Upper lobe of right lung (tissue), 1 donor: ENCODE measurements around the gene JPT2. TPM values are rescaled to one million over a fixed set of nuclear protein-coding genes. Genes with fewer than 3 reads are reported as not detected.
"Not testable (repeated sequence)": the region's sequence is repeated elsewhere in the genome, so short reads cannot be mapped to it uniquely, and the experiment has no call there.

Source experiments
- ATAC-seq: fragments of 200-7000 bp; cut with Tn5 transposase; one replicate; pipeline ENCODE4 v1.9.1; 2020; ENCODE audit warnings: mild to moderate bottlenecking, moderate library complexity
- DNase-seq: peaks from one replicate; pipeline ENCODE4 v3.0.0-alpha.2; 2020
- H3K27ac ChIP-seq: fragments of 200-600 bp; one replicate; pipeline ENCODE4 v1.8.0; 2022
- H3K27me3 ChIP-seq: fragments of 200-600 bp; one replicate; pipeline ENCODE4 v1.8.0; 2022; ENCODE audit warnings: mild to moderate bottlenecking
- H3K36me3 ChIP-seq: fragments of 200-600 bp; one replicate; pipeline ENCODE4 v1.8.0; 2022
- H3K4me1 ChIP-seq: fragments of 200-600 bp; one replicate; pipeline ENCODE4 v1.8.0; 2022
- H3K4me3 ChIP-seq: fragments of 200-600 bp; one replicate; pipeline ENCODE4 v1.8.0; 2022; ENCODE audit warnings: mild to moderate bottlenecking
- H3K9me3 ChIP-seq: fragments of 200-600 bp; one replicate; pipeline ENCODE4 v1.8.0; 2022
- intact Hi-C: fragments of 100-400 bp; cut with DNase I; formaldehyde crosslinking; loops from one replicate; pipeline ENCODE4 v1.11.0; 2022
- total RNA-seq: library from RNA; stranded (reverse); fragmentation: NEBNext Ultra II Directional; extraction: Animal tissue kit (Norgen Biotek cat#: 25700); gene quantifications from one replicate; pipeline ENCODE4 v1.2.1, GENCODE V29; 2021
- TF ChIP-seq, protein P1 (sequence below): fragments of 200-600 bp; IDR thresholded peaks from one replicate; pipeline ENCODE4 v1.8.0; 2022; ENCODE audit warnings: antibody characterized with exemption
- donor health status: DM: no; HTN: yes; CAD: no; lungs with severe emphysema.

Gene JPT2
- total RNA-seq, 1 donor from 2014 or later = 44.8 TPM

DNA sequence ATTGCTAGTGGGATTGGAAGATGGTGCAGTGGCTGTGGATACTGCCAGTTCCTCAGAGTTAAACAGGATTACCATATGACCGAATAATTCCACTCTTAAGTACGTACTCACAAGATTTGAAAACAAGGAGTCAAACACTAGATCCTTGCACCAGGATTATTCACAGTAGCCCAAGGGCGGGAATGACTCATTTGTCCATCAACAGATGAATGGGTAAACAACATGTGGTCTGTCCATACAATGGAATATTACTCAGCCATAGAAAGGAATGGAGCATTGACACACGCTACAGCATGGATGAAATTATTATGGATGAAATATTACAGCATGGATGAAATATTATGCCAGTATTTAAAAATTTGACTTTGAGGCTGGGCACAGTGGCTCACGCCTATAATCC, 18.8 kb downstream of the JPT2 start:
- intact Hi-C loops = no loop called here
- DNase-seq = no peak
- TF ChIP-seq, protein P1, sequence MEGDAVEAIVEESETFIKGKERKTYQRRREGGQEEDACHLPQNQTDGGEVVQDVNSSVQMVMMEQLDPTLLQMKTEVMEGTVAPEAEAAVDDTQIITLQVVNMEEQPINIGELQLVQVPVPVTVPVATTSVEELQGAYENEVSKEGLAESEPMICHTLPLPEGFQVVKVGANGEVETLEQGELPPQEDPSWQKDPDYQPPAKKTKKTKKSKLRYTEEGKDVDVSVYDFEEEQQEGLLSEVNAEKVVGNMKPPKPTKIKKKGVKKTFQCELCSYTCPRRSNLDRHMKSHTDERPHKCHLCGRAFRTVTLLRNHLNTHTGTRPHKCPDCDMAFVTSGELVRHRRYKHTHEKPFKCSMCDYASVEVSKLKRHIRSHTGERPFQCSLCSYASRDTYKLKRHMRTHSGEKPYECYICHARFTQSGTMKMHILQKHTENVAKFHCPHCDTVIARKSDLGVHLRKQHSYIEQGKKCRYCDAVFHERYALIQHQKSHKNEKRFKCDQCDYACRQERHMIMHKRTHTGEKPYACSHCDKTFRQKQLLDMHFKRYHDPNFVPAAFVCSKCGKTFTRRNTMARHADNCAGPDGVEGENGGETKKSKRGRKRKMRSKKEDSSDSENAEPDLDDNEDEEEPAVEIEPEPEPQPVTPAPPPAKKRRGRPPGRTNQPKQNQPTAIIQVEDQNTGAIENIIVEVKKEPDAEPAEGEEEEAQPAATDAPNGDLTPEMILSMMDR = no peak
- H3K4me1 ChIP-seq = no peaks in the 10 kb centered on the region
- H3K27me3 ChIP-seq = no peaks in the 10 kb centered on the region
- no peak overlapping the region for H3K27ac ChIP-seq
- H3K9me3 ChIP-seq = no peaks in the 10 kb centered on the region
- H3K36me3 ChIP-seq = peaks cover 77% of the 10 kb centered on the region
- no peak overlapping the region for H3K4me3 ChIP-seq
- ATAC-seq = no peak

DNA sequence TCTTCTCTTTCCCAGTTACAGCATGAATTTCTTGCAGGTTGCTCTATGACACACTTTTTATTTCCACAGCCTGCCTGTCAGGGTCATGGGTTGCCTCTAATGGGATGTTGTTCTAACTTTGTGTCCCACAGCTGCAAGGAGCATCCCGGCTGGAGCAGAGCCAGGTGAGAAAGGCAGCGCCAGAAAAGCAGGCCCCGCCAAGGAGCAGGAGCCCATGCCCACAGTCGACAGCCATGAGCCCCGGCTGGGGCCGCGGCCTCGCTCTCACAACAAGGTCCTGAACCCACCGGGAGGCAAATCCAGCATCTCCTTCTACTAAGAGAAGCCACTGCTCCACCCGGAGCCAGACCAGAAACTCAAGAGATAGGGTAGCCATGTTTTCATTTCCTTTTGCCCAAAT, 20.6 kb downstream of the JPT2 start:
- Histone ChIP-seq H3K4me1 (no peaks in the 10 kb centered on the region), H3K4me3 (no peak overlapping the region), H3K9me3 (no peaks in the 10 kb centered on the region), H3K27me3 (no peaks in the 10 kb centered on the region), H3K27ac (no peak overlapping the region), H3K36me3 (peaks cover 66% of the 10 kb centered on the region)
- no peak for ATAC-seq
- TF ChIP-seq, protein P1 = no peak
- intact Hi-C loops = no loop called here
- DNase-seq = no peak

DNA sequence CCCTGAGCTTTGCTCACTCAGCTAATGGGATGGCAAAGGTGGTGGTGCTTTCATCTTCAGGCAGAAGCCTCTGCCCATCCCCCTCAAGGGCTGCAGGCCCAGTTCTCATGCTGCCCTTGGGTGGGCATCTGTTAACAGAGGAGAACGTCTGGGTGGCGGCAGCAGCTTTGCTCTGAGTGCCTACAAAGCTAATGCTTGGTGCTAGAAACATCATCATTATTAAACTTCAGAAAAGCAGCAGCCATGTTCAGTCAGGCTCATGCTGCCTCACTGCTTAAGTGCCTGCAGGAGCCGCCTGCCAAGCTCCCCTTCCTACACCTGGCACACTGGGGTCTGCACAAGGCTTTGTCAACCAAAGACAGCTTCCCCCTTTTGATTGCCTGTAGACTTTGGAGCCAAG, 22.2 kb downstream of the JPT2 start:
- H3K4me1 ChIP-seq = peaks cover 6% of the 10 kb centered on the region
- ATAC-seq = no peak
- H3K4me3 ChIP-seq = no peak overlapping the region
- intact Hi-C loops = no loop called here
- TF ChIP-seq, protein P1 = no peak
- DNase-seq = no peak
- H3K27ac ChIP-seq = no peak overlapping the region
- H3K36me3 ChIP-seq = peaks cover 50% of the 10 kb centered on the region
- H3K9me3 ChIP-seq = no peaks in the 10 kb centered on the region
- no peaks in the 10 kb centered on the region for H3K27me3 ChIP-seq

DNA sequence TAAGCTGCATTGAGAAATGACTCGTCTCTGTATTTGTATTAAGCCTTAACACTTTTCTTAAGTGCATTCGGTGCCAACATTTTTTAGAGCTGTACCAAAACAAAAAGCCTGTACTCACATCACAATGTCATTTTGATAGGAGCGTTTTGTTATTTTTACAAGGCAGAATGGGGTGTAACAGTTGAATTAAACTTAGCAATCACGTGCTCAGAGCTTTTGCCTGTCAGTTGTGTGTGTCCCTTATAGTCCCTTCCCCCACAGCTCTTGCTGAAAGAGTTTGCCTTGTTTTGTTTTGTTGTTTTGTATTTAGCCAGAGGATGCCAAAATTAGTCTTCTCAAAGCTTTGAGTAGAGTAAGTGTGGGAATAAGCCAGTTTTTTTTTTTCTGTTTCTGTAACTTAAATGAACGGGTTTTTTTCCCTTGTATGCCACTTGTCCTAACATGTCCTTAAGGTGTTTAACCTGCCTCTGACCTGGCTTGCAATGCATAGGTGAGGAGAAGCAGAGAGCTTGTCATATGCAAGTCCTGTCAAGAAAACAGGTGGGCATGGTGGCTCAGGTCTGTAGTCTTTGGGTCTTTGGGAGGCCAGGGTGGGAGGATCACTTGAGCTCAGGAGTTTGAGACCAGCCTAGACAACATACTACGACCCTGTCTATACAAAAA, 23.3 kb downstream of the JPT2 start:
- Histone ChIP-seq H3K4me1 (peaks cover 6% of the 10 kb centered on the region), H3K27ac (no peak overlapping the region), H3K27me3 (no peaks in the 10 kb centered on the region), H3K9me3 (no peaks in the 10 kb centered on the region), H3K36me3 (peaks cover 49% of the 10 kb centered on the region), H3K4me3 (no peak overlapping the region)
- DNase-seq = no peak
- TF ChIP-seq, protein P1 = no peak
- intact Hi-C loops = no loop called here
- no peak for ATAC-seq

DNA sequence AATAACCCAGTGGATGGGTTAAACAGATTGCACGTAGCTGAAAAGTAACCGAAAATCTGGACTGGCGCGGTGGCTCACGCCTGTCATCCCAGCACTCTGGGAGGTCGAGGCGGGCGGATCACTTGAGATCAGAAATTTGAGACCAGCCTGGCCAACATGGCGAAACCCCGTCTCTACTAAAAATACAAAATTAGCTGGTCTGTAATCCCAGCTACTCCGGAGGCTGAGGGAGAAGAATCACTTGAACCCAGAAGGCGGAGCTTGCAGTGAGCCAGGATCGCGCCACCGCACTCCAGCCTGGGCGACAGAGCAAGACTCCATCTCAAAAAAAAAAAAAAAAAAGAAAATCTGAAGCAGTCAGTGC, 27.2 kb downstream of the JPT2 start:
- H3K4me1 ChIP-seq = peaks cover 23% of the 10 kb centered on the region

DNA sequence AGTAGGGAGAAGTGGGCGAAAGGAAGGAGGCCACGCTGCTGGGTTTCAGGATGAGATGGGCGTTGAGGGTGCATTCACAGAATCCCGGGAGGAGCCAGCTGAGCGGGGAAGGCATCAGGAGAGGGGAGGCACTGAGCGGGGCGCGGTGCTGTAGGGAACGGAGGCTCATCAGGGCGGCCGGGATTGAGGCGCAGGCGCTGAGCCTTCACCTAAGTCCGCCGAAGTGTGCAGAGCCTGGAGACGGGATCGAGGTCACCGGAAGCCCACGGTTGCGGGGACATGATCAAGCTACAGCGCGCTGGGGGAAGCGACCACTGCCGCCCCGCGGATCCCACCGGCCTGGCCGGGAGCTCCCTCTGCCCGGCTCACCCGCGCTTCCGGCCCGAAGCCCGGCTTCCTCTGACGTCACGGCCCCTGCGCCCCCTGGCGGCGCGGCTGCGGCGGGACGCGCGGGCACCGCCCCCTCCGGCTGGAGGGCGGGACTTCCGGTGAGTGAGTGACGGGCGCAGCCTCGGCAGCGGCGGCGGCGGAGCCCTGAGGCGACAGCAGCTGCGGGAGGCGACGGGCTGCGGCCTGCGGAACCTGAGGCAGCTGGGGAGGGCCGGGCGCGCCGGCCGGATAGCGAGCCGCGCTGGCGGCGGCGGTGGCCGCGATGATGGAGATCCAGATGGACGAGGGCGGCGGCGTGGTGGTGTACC, 27.8 kb downstream of the JPT2 start, which contains the start of gene MAPK8IP3:
Gene MAPK8IP3 (plus strand): TSS at position 508 of the 698 bp plus-strand sequence. CDS start 145 bp downstream, at position 653.
- TF ChIP-seq, protein P1 = peak; percentile 93
- Histone ChIP-seq H3K36me3 (peaks cover 15% of the 10 kb centered on the region), H3K4me3 (peak within 1 kb of the TSS; percentile 98), H3K27me3 (no peaks in the 10 kb centered on the region), H3K9me3 (no peaks in the 10 kb centered on the region), H3K27ac (peak within 1 kb of the TSS; percentile 94), H3K4me1 (peaks cover 23% of the 10 kb centered on the region)
- intact Hi-C loops = no loop called here
- peak; percentile 96 for DNase-seq
- ATAC-seq = peak; percentile 97

More for the DNA sequence above, 27.2 kb downstream of the JPT2 start:
- Histone ChIP-seq H3K36me3 (peaks cover 20% of the 10 kb centered on the region), H3K27ac (peak overlapping the region; percentile 94), H3K4me3 (peak overlapping the region; percentile 98)
- DNase-seq, intact Hi-C loops, H3K9me3 ChIP-seq, H3K27me3 ChIP-seq: not testable (repeated sequence)
- ATAC-seq = peak; percentile 17
